B cell (primary cell): ENCODE data around the gene CD86.

Source experiments
- CTCF ChIP-seq: fragments of 200-600 bp; IDR thresholded peaks from one replicate; pipeline ENCODE4 v1.8.0; 2022; ENCODE audit warnings: antibody characterized with exemption, mild to moderate bottlenecking
- EZH2 ChIP-seq: IDR thresholded peaks from 2 replicates; pipeline ENCODE4 v1.6.1; 2012; ENCODE audit warnings: borderline replicate concordance, low read depth, mild to moderate bottlenecking, moderate library complexity, low read length; ENCODE audit not compliant: insufficient read depth, poor library complexity, severe bottlenecking

GRCh38 chr3:122107171-122107570, 52.0 kb downstream of the CD86 start:
- TF ChIP-seq CTCF = no peak
- no peak for TF ChIP-seq EZH2
